Astrocyte of the cerebellum (primary cell): ENCODE data around the gene TMPRSS4.

ENCODE experiments used
- DNase-seq: peaks from one replicate; pipeline ENCODE4 v3.0.0-alpha.2; 2011; ENCODE audit warnings: low read depth
- H3K4me3 ChIP-seq: 2 replicates; pipeline ENCODE4 v1.5.1; 2011; ENCODE audit warnings: mild to moderate bottlenecking, low read depth, low read length, moderate library complexity
- in situ Hi-C: cut with HindIII; loops from 2 replicates; pipeline ENCODE4 v1.10.0; 2017; ENCODE audit warnings: low sequenced_read_pairs
- TF ChIP-seq, protein P1 (sequence below): IDR thresholded peaks from 2 replicates; pipeline ENCODE4 v1.5.1; 2012; ENCODE audit warnings: low read length, low read depth, moderate library complexity, mild to moderate bottlenecking; ENCODE audit errors: missing control alignments

The TMPRSS4 gene

DNA sequence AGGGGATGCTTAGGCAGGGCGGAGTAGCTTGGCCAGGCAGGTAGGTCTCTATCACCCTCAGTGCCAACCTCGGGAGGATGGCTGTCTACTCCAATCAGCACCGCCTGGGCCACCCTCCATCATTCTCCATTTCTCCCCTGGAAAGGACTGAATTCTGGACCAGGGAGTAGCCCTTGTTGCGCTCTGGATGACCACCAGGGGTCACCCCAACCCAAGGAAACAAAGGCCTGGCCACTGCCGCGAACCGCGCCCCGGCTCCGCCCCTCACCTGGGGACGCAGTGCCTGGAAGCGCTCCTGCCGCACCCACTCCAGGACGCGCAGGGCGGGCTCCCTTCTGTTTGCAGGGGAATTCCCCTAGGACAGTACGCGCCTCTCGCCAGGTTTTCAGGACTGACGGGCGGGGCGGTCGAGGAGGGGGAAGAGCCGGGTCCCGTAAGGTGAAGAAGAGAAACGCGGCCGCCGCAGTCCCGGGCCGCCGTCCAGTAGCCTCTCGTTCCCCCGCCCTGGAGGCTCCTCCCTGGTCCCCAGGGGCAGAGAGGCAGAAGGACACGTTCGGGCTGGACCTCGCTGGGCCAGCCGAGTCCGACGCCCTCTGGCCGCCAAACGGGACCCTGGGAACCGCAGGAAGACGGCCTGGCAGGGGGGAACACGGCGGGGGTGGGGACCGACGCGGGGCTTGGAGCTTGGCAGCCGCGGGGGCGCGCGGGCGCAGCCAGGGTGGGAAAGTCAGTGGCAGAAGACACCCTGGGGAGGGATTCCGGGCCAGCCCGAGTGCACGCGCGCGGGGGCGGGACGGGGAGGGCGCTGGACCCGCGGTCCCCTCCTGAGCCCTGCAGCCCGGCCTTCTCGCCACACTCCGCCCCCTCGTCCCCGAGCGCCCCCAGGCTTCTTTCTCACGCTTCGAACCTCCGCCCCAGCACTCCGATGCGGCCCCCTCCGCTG is 68.7 kb downstream of the TMPRSS4 start:
- peak; percentile 20 for DNase-seq
- TF ChIP-seq, protein P1, sequence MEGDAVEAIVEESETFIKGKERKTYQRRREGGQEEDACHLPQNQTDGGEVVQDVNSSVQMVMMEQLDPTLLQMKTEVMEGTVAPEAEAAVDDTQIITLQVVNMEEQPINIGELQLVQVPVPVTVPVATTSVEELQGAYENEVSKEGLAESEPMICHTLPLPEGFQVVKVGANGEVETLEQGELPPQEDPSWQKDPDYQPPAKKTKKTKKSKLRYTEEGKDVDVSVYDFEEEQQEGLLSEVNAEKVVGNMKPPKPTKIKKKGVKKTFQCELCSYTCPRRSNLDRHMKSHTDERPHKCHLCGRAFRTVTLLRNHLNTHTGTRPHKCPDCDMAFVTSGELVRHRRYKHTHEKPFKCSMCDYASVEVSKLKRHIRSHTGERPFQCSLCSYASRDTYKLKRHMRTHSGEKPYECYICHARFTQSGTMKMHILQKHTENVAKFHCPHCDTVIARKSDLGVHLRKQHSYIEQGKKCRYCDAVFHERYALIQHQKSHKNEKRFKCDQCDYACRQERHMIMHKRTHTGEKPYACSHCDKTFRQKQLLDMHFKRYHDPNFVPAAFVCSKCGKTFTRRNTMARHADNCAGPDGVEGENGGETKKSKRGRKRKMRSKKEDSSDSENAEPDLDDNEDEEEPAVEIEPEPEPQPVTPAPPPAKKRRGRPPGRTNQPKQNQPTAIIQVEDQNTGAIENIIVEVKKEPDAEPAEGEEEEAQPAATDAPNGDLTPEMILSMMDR, result peak; percentile 81
- H3K4me3 ChIP-seq, result peak overlapping the region; percentile 53
- in situ Hi-C loops, result loop anchor here (5.0 kb wide), 1 partner anchor 97 kb away; no protein-coding TSS in a partner anchor

DNA sequence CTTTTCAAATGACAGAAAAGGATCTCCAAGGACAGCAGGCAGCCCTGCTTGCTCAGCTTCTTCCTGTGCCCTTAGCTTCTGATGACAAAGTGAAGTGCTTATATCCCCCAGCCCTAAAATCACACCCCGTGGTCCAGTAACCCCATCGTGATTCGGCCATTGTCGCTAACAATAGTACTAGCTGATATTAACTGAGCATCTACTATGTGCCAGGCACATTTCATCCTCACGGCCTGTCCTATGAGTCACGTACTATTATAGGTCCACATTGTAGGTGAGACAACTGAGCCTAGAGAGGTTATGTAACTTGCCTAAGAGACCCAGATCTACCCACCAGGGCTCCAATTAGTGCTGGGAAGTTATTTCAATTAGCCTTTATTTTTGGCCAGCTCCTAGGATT is 69.7 kb downstream of the TMPRSS4 start:
- no peak for DNase-seq
- TF ChIP-seq, protein P1, result no peak
- no peak overlapping the region for H3K4me3 ChIP-seq
- in situ Hi-C loops, result loop anchor here (5.0 kb wide), 1 partner anchor 96 kb away; no protein-coding TSS in a partner anchor

DNA sequence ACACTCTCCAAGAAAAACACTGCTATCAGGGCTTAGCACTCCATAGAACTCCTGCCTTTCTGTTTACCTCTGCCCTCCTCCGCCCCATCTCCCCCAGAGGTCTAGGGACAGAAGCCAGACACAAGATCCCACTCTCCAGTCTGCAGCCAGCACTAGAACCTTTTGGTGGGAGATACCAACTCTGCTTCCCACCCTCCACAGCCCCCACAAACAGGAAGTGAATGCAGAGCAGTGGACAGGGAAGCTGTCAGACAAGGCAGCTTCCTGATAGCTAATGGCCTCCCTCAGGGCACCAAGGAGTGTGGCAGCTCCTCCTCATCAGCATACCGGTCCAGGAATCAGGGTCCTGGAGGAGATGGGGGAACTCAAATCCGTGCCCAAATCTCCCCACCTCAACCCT is 70.6 kb downstream of the TMPRSS4 start:
- TF ChIP-seq, protein P1, result no peak
- no peak for DNase-seq
- H3K4me3 ChIP-seq, result no peak overlapping the region
- in situ Hi-C loops, result loop anchor here (5.0 kb wide), 1 partner anchor 95 kb away; no protein-coding TSS in a partner anchor

DNA sequence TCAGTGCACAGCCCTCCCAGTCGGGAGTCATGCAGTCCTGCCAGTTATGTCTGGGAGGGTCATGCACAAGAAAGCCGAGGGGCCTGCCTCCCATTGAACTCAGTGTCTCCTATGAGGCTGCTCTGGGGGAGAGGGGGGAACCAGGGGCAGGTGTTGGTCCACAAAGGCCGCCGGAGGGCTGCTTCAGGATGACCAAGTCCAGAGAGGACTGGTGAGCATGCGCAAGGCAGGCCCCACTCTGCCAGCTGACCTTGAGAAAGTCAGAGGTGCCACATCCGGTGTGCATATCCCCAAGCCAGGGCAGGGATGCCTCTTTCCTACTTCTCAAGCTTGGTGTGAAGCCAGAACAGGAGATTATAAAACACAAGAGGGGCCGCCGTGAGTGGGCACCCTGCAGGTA is 71.4 kb downstream of the TMPRSS4 start:
- no peak for DNase-seq
- in situ Hi-C loops, result loop anchor here (5.0 kb wide), 1 partner anchor 94 kb away; no protein-coding TSS in a partner anchor
- no peak overlapping the region for H3K4me3 ChIP-seq
- TF ChIP-seq, protein P1, result no peak

DNA sequence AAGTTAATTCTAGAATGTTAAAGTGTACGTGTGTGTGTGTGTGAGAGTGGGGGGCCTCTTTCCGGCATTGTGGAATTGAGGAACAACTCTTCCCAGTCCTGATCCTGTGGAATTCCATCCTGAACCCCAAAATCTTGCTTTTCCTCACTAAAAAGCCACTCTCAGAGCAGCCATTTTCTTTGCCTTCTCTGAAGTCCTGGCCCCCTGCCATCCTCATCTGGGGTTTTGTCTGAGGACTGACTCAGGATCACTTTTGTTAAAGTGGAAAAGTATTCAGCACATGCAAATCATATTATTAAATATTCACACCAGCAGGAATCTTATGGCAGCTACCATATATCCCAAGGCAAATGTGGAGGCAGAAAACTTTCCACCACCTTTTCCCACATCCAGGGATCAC is 72.0 kb downstream of the TMPRSS4 start:
- DNase-seq, result no peak
- no peak overlapping the region for H3K4me3 ChIP-seq
- TF ChIP-seq, protein P1, result no peak
- in situ Hi-C loops, result loop anchor here (5.0 kb wide), 1 partner anchor 93 kb away; no protein-coding TSS in a partner anchor

DNA sequence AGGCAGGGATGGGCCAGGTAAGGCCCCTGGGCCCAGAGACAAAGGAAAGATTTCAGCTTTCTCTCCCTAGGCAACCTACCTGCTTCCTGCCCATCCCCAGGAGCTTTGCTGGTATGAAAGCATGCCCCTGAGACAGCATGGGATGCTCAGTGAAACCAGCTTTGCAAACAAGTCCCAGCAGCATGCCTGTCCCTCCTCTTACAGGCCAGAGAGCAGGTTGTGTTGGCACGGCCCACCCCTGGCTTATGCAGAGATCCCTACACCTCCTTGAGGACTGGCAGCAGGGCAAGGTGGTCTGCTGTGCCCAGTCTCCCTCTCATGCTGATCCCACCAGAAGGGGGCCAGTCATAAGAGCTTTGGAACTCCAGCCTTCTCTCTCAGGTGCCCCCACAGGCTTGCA is 72.6 kb downstream of the TMPRSS4 start:
- no peak overlapping the region for H3K4me3 ChIP-seq
- TF ChIP-seq, protein P1, result no peak
- DNase-seq, result no peak
- in situ Hi-C loops, result loop anchor here (5.0 kb wide), 1 partner anchor 93 kb away; no protein-coding TSS in a partner anchor
